ENCODE data around the gene GALNT18.

The GALNT18 gene

DNA sequence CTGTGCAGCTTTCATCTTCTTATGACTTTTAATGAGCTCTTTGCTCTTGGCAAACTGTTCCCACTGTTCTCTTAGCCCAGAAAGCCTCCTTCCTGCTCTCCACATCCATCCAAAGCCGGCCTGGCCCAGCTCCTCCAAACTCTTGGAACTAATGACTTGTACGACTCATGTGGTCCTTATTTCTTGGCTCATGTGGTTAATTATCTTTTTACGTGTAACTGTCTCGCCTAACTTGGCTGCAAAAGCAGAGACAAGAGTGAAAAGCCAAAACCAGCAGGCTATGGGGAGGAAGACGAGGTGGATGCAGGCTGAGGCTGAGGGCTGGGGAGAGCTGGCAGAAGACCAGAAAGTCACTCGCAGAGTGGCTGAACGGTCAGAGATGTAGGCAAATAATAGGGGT, 274.2 kb downstream of the GALNT18 start:
- no peaks in the 10 kb centered on the region for H4K20me1 ChIP-seq (ENCODE audit: insufficient read depth)
- no peaks in the 10 kb centered on the region for H3K4me1 ChIP-seq (ENCODE audit: low read depth, poor library complexity, severe bottlenecking)
- H3K27me3 ChIP-seq (ENCODE audit: insufficient read depth, low read depth), result no peaks in the 10 kb centered on the region
- TF ChIP-seq, protein P1, sequence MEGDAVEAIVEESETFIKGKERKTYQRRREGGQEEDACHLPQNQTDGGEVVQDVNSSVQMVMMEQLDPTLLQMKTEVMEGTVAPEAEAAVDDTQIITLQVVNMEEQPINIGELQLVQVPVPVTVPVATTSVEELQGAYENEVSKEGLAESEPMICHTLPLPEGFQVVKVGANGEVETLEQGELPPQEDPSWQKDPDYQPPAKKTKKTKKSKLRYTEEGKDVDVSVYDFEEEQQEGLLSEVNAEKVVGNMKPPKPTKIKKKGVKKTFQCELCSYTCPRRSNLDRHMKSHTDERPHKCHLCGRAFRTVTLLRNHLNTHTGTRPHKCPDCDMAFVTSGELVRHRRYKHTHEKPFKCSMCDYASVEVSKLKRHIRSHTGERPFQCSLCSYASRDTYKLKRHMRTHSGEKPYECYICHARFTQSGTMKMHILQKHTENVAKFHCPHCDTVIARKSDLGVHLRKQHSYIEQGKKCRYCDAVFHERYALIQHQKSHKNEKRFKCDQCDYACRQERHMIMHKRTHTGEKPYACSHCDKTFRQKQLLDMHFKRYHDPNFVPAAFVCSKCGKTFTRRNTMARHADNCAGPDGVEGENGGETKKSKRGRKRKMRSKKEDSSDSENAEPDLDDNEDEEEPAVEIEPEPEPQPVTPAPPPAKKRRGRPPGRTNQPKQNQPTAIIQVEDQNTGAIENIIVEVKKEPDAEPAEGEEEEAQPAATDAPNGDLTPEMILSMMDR (conservative IDR thresholded peaks at IDR 0.05; ENCODE audit: low read depth, low read length), result no peak
- no peaks in the 10 kb centered on the region for H3K79me2 ChIP-seq (ENCODE audit: insufficient read depth, low read depth)
- no peak overlapping the region for H3K4me2 ChIP-seq
- no peak overlapping the region for H2AFZ ChIP-seq (ENCODE audit: low read depth)
- H3K27ac ChIP-seq, result no peak overlapping the region
- H3K9ac ChIP-seq, result no peak overlapping the region
- no peak overlapping the region for H3K4me3 ChIP-seq (IDR thresholded peaks at IDR 0.05; ENCODE audit: insufficient read depth, low read depth, low read length)
- H3K36me3 ChIP-seq (ENCODE audit: insufficient read depth), result no peaks in the 10 kb centered on the region

DNA sequence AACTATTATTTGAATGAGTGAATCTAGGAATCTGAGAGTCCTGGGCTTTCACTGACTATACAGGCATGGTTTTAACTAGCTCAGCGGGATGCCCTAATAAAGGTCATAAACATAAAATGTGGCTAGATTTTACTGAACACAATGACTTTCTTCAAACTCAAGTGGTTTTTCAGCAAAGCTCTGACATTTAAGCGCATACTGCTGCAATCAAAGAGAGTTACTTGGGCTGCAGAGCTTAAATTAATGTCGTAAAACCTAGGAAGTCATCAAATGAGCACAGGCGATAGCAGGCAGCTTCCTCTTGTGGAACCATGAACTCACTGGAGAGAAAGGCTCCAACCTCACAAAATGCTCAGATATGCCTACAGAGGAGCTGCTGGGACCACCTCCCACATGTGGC, 275.5 kb downstream of the GALNT18 start:
- H3K4me3 ChIP-seq (IDR thresholded peaks at IDR 0.05; ENCODE audit: insufficient read depth, low read depth, low read length), result no peak overlapping the region
- H3K27ac ChIP-seq, result no peak overlapping the region
- H3K27me3 ChIP-seq (ENCODE audit: insufficient read depth, low read depth), result no peaks in the 10 kb centered on the region
- H4K20me1 ChIP-seq (ENCODE audit: insufficient read depth), result no peaks in the 10 kb centered on the region
- H3K9ac ChIP-seq, result no peak overlapping the region
- TF ChIP-seq, protein P1 (conservative IDR thresholded peaks at IDR 0.05; ENCODE audit: low read depth, low read length), result no peak
- no peaks in the 10 kb centered on the region for H3K79me2 ChIP-seq (ENCODE audit: insufficient read depth, low read depth)
- H3K4me1 ChIP-seq (ENCODE audit: low read depth, poor library complexity, severe bottlenecking), result no peaks in the 10 kb centered on the region
- no peak overlapping the region for H2AFZ ChIP-seq (ENCODE audit: low read depth)
- no peaks in the 10 kb centered on the region for H3K36me3 ChIP-seq (ENCODE audit: insufficient read depth)
- no peak overlapping the region for H3K4me2 ChIP-seq

DNA sequence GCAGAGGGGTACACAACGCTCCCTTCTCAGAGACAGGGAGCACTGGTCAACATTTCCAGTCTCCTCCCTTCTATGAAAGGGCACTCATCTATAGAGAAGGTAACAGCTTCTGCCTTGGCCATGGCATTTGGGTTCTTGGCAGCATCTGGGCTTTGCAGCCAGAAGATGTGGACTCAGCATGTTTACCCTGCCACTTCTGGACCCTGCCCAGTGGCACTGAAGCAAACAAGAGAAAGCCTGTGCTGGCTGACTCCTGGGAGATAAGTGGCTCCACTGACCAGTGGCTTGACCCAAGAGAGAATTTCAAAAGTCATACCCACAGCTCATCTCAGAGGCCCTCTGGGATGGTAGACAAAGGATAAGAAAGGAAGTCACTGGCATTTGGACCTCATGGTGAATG, 276.7 kb downstream of the GALNT18 start:
- TF ChIP-seq, protein P1 (conservative IDR thresholded peaks at IDR 0.05; ENCODE audit: low read depth, low read length), result no peak
- H3K79me2 ChIP-seq (ENCODE audit: insufficient read depth, low read depth), result no peaks in the 10 kb centered on the region
- H3K9ac ChIP-seq, result no peak overlapping the region
- no peaks in the 10 kb centered on the region for H3K27me3 ChIP-seq (ENCODE audit: insufficient read depth, low read depth)
- H4K20me1 ChIP-seq (ENCODE audit: insufficient read depth), result no peaks in the 10 kb centered on the region
- H3K36me3 ChIP-seq (ENCODE audit: insufficient read depth), result no peaks in the 10 kb centered on the region
- no peak overlapping the region for H3K4me3 ChIP-seq (IDR thresholded peaks at IDR 0.05; ENCODE audit: insufficient read depth, low read depth, low read length)
- H3K4me1 ChIP-seq (ENCODE audit: low read depth, poor library complexity, severe bottlenecking), result no peaks in the 10 kb centered on the region
- no peak overlapping the region for H3K4me2 ChIP-seq
- H2AFZ ChIP-seq (ENCODE audit: low read depth), result no peak overlapping the region
- no peak overlapping the region for H3K27ac ChIP-seq

DNA sequence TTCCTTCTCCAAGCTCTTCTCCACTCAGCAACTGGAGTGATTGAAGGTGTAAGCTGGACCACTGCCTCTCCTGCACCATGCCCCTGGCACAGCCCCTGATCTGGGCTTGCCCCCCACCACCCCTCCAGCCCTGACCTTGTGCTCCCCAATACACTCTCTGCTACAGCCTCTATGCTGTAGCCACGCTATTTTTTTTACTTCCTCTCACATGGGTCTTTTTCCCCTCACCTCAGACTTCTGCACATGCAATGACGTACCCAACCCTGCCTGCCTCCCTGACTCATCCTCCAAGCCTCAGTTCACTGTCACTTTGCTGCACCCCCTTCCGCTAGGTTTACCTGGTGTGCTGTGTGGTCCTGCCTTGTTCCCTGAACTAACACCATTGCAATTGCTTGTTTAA, 277.8 kb downstream of the GALNT18 start:
- Histone ChIP-seq H3K4me1 (ENCODE audit: low read depth, poor library complexity, severe bottlenecking) (no peaks in the 10 kb centered on the region), H2AFZ (ENCODE audit: low read depth) (no peak overlapping the region), H3K27me3 (ENCODE audit: insufficient read depth, low read depth) (no peaks in the 10 kb centered on the region), H3K79me2 (ENCODE audit: insufficient read depth, low read depth) (no peaks in the 10 kb centered on the region), H3K36me3 (ENCODE audit: insufficient read depth) (no peaks in the 10 kb centered on the region), H3K27ac (no peak overlapping the region), H3K9ac (no peak overlapping the region), H4K20me1 (ENCODE audit: insufficient read depth) (no peaks in the 10 kb centered on the region), H3K4me3 (IDR thresholded peaks at IDR 0.05; ENCODE audit: insufficient read depth, low read depth, low read length) (no peak overlapping the region), H3K4me2 (no peak overlapping the region)
- TF ChIP-seq, protein P1 (conservative IDR thresholded peaks at IDR 0.05; ENCODE audit: low read depth, low read length), result no peak

Measured in KMS-11 (cell line).